HCT116 (cell line): Measurements from ENCODE around the gene CRTC3. TPM values are rescaled to one million over a fixed set of nuclear protein-coding genes. Genes with fewer than 3 reads are reported as not detected.
"Not testable (repeated sequence)": the region's sequence is repeated elsewhere in the genome, so short reads cannot be mapped to it uniquely, and the experiment has no call there.

Source experiments
- ATAC-seq: fragments of 200-7000 bp; cut with Tn5 transposase; 2 replicates; pipeline ENCODE4 v1.9.1; 2020; ENCODE audit warnings: mild to moderate bottlenecking, moderate library complexity
- BruUV-seq: library from RNA; stranded (reverse); fragments of 400-500 nt; replicated peaks from 2 replicates; lab custom pipeline; 2021; lab: Mats Ljungman, UMichigan
- CTCF ChIA-PET: fragments of 300-600 bp; sonication (Branson Sonifier 250); formaldehyde crosslinking; loops from one replicate; lab custom pipeline; 2021; ENCODE audit warnings: antibody characterized with exemption; lab: Charles Lee
- POLR2A ChIA-PET: fragments of 300-600, 350-600 bp; sonication (Branson Sonifier 250); formaldehyde crosslinking; loops from one replicate; lab custom pipeline; 2021; ENCODE audit warnings: antibody characterized with exemption; lab: Charles Lee
- RAD21 ChIA-PET, 2 experiments: fragments of 300-600 bp; sonication (Branson Sonifier 250); formaldehyde crosslinking; loops; one replicate each; lab custom pipeline; 2023; ENCODE audit warnings: low total read pairs in 2 of 2; ENCODE audit not compliant: uncharacterized antibody in 2 of 2, unreplicated experiment in 2 of 2, low non-redundant PET in 1 of 2; lab: Charles Lee
- DNase-seq: peaks from one replicate; pipeline ENCODE4 v3.0.0-alpha.2; 2010; ENCODE audit warnings: low read depth, low spot score
- H2AFZ ChIP-seq: fragments of 200-600 bp; shearing (Covaris generic), sonication (generic); 2 replicates; pipeline ENCODE4 v1.6.1; 2017; ENCODE audit warnings: low read depth, mixed run types, mixed read lengths, antibody characterized with exemption, low read length; ENCODE audit not compliant: poor library complexity, severe bottlenecking
- H3K27ac ChIP-seq: 2 replicates; pipeline ENCODE4 v1.5.1; 2012; ENCODE audit warnings: low read depth, low read length
- H3K27me3 ChIP-seq: fragments of 200-600 bp; sonication (generic); 2 replicates; pipeline ENCODE4 v1.6.1; 2016; ENCODE audit warnings: mixed run types, low read length, mixed read lengths; ENCODE audit not compliant: insufficient read depth
- H3K36me3 ChIP-seq, 2 experiments: fragments of 200-500 bp in 1 of 2; fragments of 200-600 bp in 1 of 2; sonication (Bioruptor generic) in 1 of 2; sonication (generic) in 1 of 2; 2 replicates each; pipeline versions ENCODE4 v1.5.1 to v1.6.1; 2014 to 2016; ENCODE audit warnings: low read length in 2 of 2, inconsistent platforms in 1 of 2, mixed read lengths in 1 of 2, mixed run types in 1 of 2; ENCODE audit not compliant: insufficient read depth in 2 of 2, control insufficient read depth in 1 of 2
- H3K4me1 ChIP-seq, 2 experiments: fragments of 200-600 bp in 1 of 2; sonication (generic) in 1 of 2; 2 replicates each; pipeline versions ENCODE4 v1.5.1 to v1.6.1; 2012 to 2017; ENCODE audit warnings: low read length in 2 of 2, inconsistent platforms in 1 of 2, mild to moderate bottlenecking in 1 of 2, mixed read lengths in 1 of 2, mixed run types in 1 of 2, moderate library complexity in 1 of 2; ENCODE audit not compliant: insufficient read depth in 2 of 2, control insufficient read depth in 1 of 2
- H3K4me2 ChIP-seq: fragments of 200-600 bp; sonication (generic); 2 replicates; pipeline ENCODE4 v1.6.1; 2017; ENCODE audit warnings: mixed run types, low read length, mixed read lengths
- H3K4me3 ChIP-seq, 2 experiments: fragments of 200-600 bp in 1 of 2; sonication (generic) in 1 of 2; replicated peaks in 1 of 2; 2 replicates each; pipeline ENCODE4 v1.5.1; 2011 to 2016; ENCODE audit warnings: low read length in 2 of 2, control low read depth in 1 of 2, low read depth in 1 of 2, mild to moderate bottlenecking in 1 of 2, mixed read lengths in 1 of 2, mixed run types in 1 of 2
- H3K79me2 ChIP-seq: fragments of 200-600 bp; sonication (generic); 2 replicates; pipeline ENCODE4 v1.6.1; 2017; ENCODE audit warnings: mild to moderate bottlenecking, mixed run types, low read length, moderate library complexity, mixed read lengths; ENCODE audit not compliant: insufficient read depth
- H3K9ac ChIP-seq: fragments of 200-600 bp; sonication (generic); 2 replicates; pipeline ENCODE4 v1.6.1; 2016; ENCODE audit warnings: low read length, mixed read lengths
- H3K9me2 ChIP-seq: fragments of 200-600 bp; sonication (generic), shearing (Covaris generic); 2 replicates; pipeline ENCODE4 v1.6.1; 2017; ENCODE audit warnings: mixed run types, mild to moderate bottlenecking, moderate library complexity; ENCODE audit not compliant: insufficient read depth
- H3K9me3 ChIP-seq, 2 experiments: fragments of 200-500 bp in 1 of 2; fragments of 200-600 bp in 1 of 2; sonication (Bioruptor generic) in 1 of 2; sonication (generic) in 1 of 2; 2 replicates each; pipeline ENCODE4 v1.6.1; 2014 to 2017; ENCODE audit warnings: low read length in 2 of 2, mixed read lengths in 2 of 2, inconsistent platforms in 1 of 2, low read depth in 1 of 2, mild to moderate bottlenecking in 1 of 2, mixed run types in 1 of 2, moderate library complexity in 1 of 2; ENCODE audit not compliant: control insufficient read depth in 1 of 2, insufficient read depth in 1 of 2
- H4K20me1 ChIP-seq: fragments of 200-600 bp; sonication (generic), shearing (Covaris generic); 2 replicates; pipeline ENCODE4 v1.6.1; 2017; ENCODE audit warnings: mixed run types, mild to moderate bottlenecking, moderate library complexity; ENCODE audit not compliant: insufficient read depth
- CEBPB ChIP-seq: IDR thresholded peaks from 2 replicates; pipeline ENCODE4 v1.6.1; 2012; ENCODE audit warnings: low read depth
- CTCF ChIP-seq, 3 experiments: fragments of 200-600 bp in 1 of 3; sonication (generic) in 1 of 3; IDR thresholded peaks in 2 of 3; conservative IDR thresholded peaks in 1 of 3; 2 replicates each; pipeline ENCODE4 v1.5.1; 2012 to 2017; ENCODE audit warnings: low read depth in 2 of 3, low read length in 2 of 3, antibody characterized with exemption in 1 of 3, borderline replicate concordance in 1 of 3, control low read depth in 1 of 3, mild to moderate bottlenecking in 1 of 3, mixed read lengths in 1 of 3, mixed run types in 1 of 3, moderate library complexity in 1 of 3; ENCODE audit not compliant: insufficient read depth in 1 of 3
- EZH2 ChIP-seq: fragments of 200-600 bp; sonication (generic); IDR thresholded peaks from 2 replicates; pipeline ENCODE4 v1.6.1; 2017; ENCODE audit warnings: antibody characterized with exemption, mixed run types
- JUND ChIP-seq: IDR thresholded peaks from 2 replicates; pipeline ENCODE4 v1.6.1; 2012
- POLR2AphosphoS5 ChIP-seq: IDR thresholded peaks from 2 replicates; pipeline ENCODE4 v1.6.1; 2011; ENCODE audit warnings: mild to moderate bottlenecking, low read depth, low read length, moderate library complexity
- SRF ChIP-seq: IDR thresholded peaks from 2 replicates; pipeline ENCODE4 v1.6.1; 2012; ENCODE audit warnings: low read depth
- ZBTB33 ChIP-seq: IDR thresholded peaks from 2 replicates; pipeline ENCODE4 v1.6.1; 2011; ENCODE audit warnings: mild to moderate bottlenecking, low read length, moderate library complexity; ENCODE audit not compliant: insufficient replicate concordance; ENCODE audit errors: extremely low read depth
- ZNF274 ChIP-seq: fragments of 200-500 bp; sonication (Bioruptor generic); IDR thresholded peaks from 2 replicates; pipeline ENCODE4 v1.6.1; 2014; ENCODE audit warnings: mild to moderate bottlenecking, low read depth, low read length, inconsistent platforms
- intact Hi-C: fragments of 100-400 bp; cut with micrococcal nuclease; formaldehyde crosslinking; loops from 2 replicates; pipeline ENCODE4 v1.10.0; 2022
- total RNA-seq: library from RNA; stranded (reverse); gene quantifications from one replicate; pipeline ENCODE4 v1.2.1, GENCODE V29; 2021; ENCODE audit not compliant: unreplicated experiment

CRTC3 gene
- total RNA-seq, 1 experiment from 2014 or later, result 20.7 TPM

- Histone ChIP-seq H3K79me2 (no peaks in the 10 kb centered on the region), H3K36me3 (no peaks in the 10 kb centered on the region), H3K27ac (no peak overlapping the region), H3K9ac (no peak overlapping the region), H3K9me3 (no peaks in the 10 kb centered on the region), H3K4me1 (peaks cover 0 to 10% of the 10 kb centered on the region in 2 experiments; a peak in 2 of 4 replicates), H3K9me2 (no peaks in the 10 kb centered on the region), H2AFZ (no peak overlapping the region), H3K4me3 (no peak overlapping the region), H3K27me3 (no peaks in the 10 kb centered on the region), H3K4me2 (no peak overlapping the region), H4K20me1 (no peaks in the 10 kb centered on the region)
- BruUV-seq, result no TSS peak
- ChIA-PET RAD21 (interaction anchor here in 1 of 2 experiments (0.6 kb wide), 1 partner anchor 28 kb away, joined by 4 read pairs; no protein-coding TSS in a partner anchor), POLR2A (no interaction called here), CTCF (no interaction called here)
- no peak for DNase-seq
- TF ChIP-seq CTCF (IDR thresholded peaks at IDR 0.05 in 2 of 3, conservative IDR thresholded peaks at IDR 0.05 in 1 of 3; ENCODE audit: borderline replicate concordance in 1 of 3, insufficient read depth in 1 of 3, low read depth in 2 of 3, low read length in 2 of 3), result no peak
- TF ChIP-seq ZNF274, result no peak
- TF ChIP-seq POLR2AphosphoS5, result no peak
- no peak for TF ChIP-seq JUND
- no peak for TF ChIP-seq CEBPB
- no peak for TF ChIP-seq EZH2
- no peak for TF ChIP-seq ZBTB33
- TF ChIP-seq SRF, result no peak
- intact Hi-C loops, result no loop called here
- ATAC-seq, result no peak
These were observed 6.3 kb upstream of the CRTC3 start for GRCh38 chr15:90523373-90523772.

- H3K4me2 ChIP-seq, H3K27me3 ChIP-seq, ATAC-seq, intact Hi-C loops, BruUV-seq, H3K27ac ChIP-seq, H4K20me1 ChIP-seq, RAD21 ChIA-PET, CTCF ChIA-PET, H3K4me3 ChIP-seq, H3K9me2 ChIP-seq, H2AFZ ChIP-seq, H3K9me3 ChIP-seq, POLR2A ChIA-PET, H3K79me2 ChIP-seq, H3K9ac ChIP-seq, DNase-seq, H3K36me3 ChIP-seq: not testable (repeated sequence)
- peaks cover 5 to 16% of the 10 kb centered on the region in 2 experiments for H3K4me1 ChIP-seq
These were observed 5.5 kb upstream of the CRTC3 start for GRCh38 chr15:90524018-90524803.
